GM19043 (cell line): ENCODE data around the gene PCBD1.

Experiments
- ATAC-seq: cut with Tn5 transposase; IDR thresholded peaks from one replicate; pipeline ENCODE4 v1.9.1; 2021; ENCODE audit warnings: low read depth; ENCODE audit not compliant: unreplicated experiment

PCBD1 gene

GRCh38 chr10:70905071-70906021 is 17.0 kb upstream of the PCBD1 start:
- no peak for ATAC-seq

DNA sequence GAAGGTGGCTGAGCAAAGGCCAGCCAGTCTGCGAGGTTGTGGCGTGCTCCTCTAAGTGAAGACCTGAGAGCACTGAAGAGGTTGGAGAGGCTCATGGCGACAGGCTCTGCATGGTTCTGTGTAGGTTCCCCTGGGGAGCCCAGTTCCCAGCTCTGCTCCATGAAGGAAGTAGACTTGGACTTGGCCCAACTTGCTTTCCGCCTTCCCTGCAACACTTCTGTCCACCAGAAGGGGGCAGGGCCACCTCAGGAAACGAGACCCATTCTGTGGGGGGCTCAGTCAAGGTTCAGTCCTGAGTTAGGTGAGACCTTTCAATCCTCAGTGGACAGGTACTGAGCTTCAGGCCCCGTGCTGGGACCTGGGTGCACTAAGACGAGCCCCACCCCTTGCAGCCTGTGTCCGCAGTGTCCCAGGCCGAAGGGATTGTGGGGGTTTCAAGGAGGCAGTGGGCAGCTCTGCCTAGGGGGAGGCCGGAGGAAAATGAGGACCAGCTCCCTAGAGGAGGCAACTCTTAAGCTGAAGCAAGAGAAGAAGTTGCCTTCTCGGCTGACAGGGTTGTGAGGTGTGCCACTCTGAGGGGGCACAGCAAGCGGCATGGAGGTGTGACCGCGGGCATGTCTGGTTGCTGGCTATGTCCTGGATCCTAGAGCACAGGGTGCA is 15.0 kb upstream of the PCBD1 start:
- ATAC-seq, result no peak

DNA sequence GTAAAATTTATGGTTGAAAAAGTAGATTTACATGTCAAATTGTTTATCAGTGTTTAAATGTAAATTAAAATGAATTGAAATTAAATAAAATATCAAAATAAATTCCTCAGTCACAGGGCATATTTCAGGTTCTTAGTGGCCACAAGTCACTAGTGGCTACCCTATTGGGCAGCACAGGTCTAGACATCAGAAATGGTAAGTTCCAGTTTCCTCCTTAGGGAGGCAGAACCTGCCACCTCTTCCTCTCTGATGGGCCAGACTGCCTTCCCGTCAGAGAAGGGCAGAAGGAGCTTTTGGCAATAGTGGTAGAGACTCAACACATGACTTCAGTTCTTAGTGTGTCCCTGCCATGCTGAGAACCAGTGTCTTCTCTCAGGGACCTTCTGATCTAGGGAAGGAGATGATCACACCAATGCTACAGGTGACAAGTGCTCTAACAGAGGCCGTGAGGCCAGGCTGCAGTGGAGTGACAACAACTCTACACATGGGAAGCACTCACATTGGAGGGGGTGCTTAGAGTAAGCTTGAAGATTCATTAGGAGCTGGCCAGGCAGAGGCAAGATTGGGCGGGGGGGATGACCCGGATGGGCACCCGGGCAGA is 14.4 kb upstream of the PCBD1 start:
- ATAC-seq, result no peak

DNA sequence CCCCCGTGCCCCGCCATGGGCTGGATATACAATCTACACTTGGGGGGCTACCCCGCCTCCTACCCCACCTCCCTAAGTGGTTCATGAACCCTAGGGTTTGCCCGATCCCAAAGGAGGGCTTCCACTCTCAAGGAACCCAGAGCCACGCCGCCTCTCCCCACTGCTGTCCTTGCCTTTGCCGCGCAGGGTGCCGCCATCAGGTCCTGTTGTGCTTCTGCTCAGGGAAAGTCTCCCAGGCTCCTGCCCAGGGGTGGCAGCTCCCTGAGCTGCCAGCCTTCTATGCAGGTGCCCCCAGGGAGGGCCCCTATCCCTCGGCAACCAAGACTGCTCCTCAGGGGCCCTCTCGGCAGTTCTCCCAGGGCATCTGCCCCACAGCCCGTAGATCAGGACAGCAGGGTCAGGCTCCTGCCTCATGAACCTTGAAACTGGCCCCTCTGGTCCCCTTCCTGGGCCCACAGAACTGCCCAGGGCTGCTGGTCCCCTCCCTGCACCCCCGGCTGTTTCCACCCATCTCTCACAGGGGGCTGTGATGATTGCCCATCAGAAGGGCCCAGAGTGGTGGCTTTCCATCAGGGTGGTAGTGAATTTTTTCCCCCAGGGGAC is 13.0 kb upstream of the PCBD1 start:
- no peak for ATAC-seq

- no peak for ATAC-seq
Measured at GRCh38 chr10:70899096-70899495, 10.7 kb upstream of the PCBD1 start.

GRCh38 chr10:70898687-70899086 is 10.3 kb upstream of the PCBD1 start:
- no peak for ATAC-seq

GRCh38 chr10:70896551-70896950 is 8.2 kb upstream of the PCBD1 start:
- ATAC-seq, result no peak

DNA sequence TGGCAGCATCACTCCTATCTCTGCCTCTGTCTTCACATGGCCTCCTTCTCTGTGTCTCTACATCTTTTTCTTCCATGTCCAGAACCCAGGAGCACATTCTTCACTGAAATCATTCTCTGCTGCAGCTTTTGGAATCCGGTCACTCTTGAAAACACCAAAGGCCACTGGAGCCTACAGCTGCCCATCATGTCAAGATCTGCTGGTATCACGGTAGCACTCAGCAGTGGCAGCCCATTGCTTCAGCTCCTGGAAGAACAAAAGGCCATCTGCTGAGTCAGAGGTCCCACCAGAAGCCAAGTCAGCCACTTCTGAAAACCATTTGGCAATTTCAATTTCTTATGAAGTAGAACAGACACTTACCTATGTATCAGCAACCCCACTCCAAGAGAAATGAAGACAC is 6.1 kb upstream of the PCBD1 start:
- no peak for ATAC-seq

DNA sequence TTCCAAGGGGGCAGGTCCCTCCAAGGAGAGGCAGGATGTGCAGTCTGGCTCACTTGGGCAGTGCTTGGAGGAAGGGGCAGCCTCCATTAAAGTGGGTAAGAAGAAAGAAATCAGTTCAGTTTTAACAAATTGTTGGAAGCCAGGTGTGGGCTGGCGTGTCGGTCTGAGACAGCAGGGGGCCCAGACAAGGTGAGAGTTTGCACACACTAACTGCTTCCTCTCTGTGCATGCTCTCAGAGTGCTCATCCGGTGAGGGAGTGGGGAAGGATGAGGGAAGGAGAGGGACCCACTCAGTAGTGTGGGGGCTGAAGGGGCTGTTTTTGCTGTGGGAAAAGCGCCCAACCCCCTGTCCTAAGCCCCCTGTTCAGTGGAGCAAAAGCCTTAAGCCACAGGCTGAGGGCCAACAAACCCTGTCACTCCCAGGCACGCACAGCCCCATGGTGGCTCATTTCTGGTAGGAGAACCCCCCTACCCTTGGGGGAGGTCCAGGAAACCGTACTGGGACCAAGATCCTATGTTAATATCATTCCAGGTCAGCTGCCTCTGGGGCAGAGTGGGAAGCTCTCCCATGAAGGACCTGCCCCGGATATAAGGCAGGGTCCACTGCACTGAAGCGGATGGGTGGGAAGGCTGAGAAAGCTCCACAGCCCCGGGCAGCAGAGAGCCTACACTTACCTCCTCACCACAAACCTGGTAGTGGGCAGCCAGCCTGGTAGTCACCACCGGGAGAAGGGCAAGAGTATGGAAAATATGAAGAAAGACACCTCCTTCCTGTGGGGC is 5.1 kb upstream of the PCBD1 start:
- ATAC-seq, result no peak

GRCh38 chr10:70892631-70893030 is 4.3 kb upstream of the PCBD1 start:
- no peak for ATAC-seq

- ATAC-seq, result no peak
Measured at GRCh38 chr10:70891627-70892026, 3.3 kb upstream of the PCBD1 start.

- ATAC-seq, result no peak
Measured at GRCh38 chr10:70890917-70891431, 2.6 kb upstream of the PCBD1 start.

GRCh38 chr10:70889291-70889690 is 926 bp upstream of the PCBD1 start:
- ATAC-seq, result no peak

GRCh38 chr10:70886921-70887665 is 1.3 kb downstream of the PCBD1 start:
- ATAC-seq, result no peak

- ATAC-seq, result no peak
Measured at GRCh38 chr10:70885931-70886903, 2.1 kb downstream of the PCBD1 start.

GRCh38 chr10:70885481-70885880 is 2.9 kb downstream of the PCBD1 start:
- no peak for ATAC-seq

- ATAC-seq, result no peak
Measured at GRCh38 chr10:70884741-70885140, 3.6 kb downstream of the PCBD1 start.

DNA sequence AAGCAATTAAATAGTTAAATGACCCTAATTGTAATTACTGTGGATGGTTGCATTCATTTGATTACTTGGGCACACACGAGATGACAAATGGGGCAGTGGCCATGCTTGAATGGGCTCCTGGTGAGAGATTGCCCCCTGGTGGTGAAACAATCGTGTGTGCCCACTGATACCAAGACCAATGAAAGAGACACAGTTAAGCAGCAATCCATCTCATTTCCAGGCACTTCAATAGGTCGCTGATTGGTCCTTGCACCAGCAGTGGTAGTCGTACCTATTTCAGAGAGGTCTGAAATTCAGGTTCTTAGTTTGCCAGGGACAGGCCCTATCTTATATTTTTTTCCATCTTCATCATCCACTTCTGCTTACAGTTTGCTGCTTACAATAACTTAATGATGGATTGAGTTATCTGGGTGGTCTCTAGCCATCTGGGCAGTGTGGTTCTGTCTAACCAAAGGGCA is 8.3 kb downstream of the PCBD1 start:
- ATAC-seq, result no peak
